Mononuclear cell (primary cell): Measurements from ENCODE around the gene NDFIP2. TPM values are rescaled to one million over a fixed set of nuclear protein-coding genes. Genes with fewer than 3 reads are reported as not detected.

Source experiments
- H3K27me3 ChIP-seq: 2 replicates; pipeline ENCODE4 v1.6.0; 2011; ENCODE audit warnings: low read length, control low read depth; ENCODE audit not compliant: insufficient read depth
- H3K4me1 ChIP-seq: 2 replicates; pipeline ENCODE4 v1.5.1; 2011; ENCODE audit warnings: mild to moderate bottlenecking, low read length, control low read depth; ENCODE audit not compliant: insufficient read depth
- H3K4me3 ChIP-seq: 2 replicates; pipeline ENCODE4 v1.5.1; 2011; ENCODE audit warnings: mild to moderate bottlenecking, low read length, moderate library complexity
- H3K9me3 ChIP-seq: 2 replicates; pipeline ENCODE4 v1.5.1; 2011; ENCODE audit warnings: low read depth, mild to moderate bottlenecking, control low read depth, low read length
- total RNA-seq: library from RNA; depleted of rRNA; stranded (reverse); fragments of >200 nt; gene quantifications from one replicate; pipeline ENCODE4 v1.2.3, GENCODE V29; 2012

Gene NDFIP2
- total RNA-seq, 1 donor, result 1.2 TPM

- H3K4me3 ChIP-seq, result no peak overlapping the region
- H3K27me3 ChIP-seq, result no peaks in the 10 kb centered on the region
Measured at GRCh38 chr13:79604752-79605151, 123.8 kb downstream of the NDFIP2 start.

More at GRCh38 chr13:79604752-79605151, 123.8 kb downstream of the NDFIP2 start:
- Histone ChIP-seq H3K9me3 (no peaks in the 10 kb centered on the region), H3K4me1 (no peaks in the 10 kb centered on the region)

Other genes with a start within 250 kb of the NDFIP2 start
- 92.8 TPM for gene RBM26, start 74.9 kb upstream of the NDFIP2 start, total RNA-seq